ENCODE data around the gene NSL1.

GRCh38 chr1:212686591-212686990, 105.0 kb downstream of the NSL1 start:
- TF ChIP-seq CTCF (IDR thresholded peaks at IDR 0.05) (no peak), EP300 (IDR thresholded peaks at IDR 0.05) (no peak), POLR2A (IDR thresholded peaks at IDR 0.05) (no peak)
